Measurements from ENCODE around the gene FERMT3.
"Not testable (repeated sequence)": the region's sequence is repeated elsewhere in the genome, so short reads cannot be mapped to it uniquely, and the experiment has no call there.

FERMT3 gene

DNA sequence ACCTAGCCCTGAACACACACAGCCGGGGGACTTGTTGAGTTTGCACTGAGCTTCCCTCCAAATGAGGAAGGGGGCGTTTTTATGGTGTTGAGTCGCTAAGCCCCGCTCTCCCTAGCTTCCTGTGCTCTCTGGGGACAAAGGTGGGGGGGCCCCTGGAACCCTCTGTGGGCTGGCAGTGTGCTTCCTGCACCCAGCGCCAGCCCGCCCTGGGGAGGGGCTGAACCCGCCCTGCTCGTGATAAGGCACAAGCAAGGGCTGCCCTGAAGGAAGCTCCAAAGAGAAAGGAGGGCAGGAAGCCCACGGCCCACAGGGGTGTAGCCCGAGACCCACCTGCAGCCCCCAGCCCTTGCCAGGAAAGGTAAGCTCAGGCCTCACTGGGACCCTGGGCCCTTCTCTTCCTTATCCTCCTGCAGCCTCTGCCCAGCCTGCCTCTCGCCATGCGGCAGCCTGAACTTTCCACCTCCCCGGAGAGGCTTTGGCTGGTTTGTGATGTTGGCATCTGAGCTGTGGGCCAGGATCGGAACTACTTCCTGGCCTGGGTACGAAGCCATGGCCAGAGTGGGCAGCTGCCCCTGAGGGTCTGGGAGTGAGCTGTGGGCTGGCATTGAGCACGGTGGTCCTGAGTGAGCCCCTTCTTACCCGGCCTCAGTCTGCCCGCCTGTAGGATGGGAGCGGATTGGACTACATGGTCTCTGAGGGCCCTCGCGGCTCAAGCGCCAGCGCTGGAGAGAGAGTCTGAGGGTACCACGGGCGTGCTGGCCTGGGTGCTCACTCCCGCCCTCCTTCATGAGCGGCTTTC is at the start of gene FERMT3:
TSS of gene FERMT3 (plus strand) at position 265 of the 799 bp plus-strand sequence. CDS start 644 bp downstream, outside the sequence.
- peak; percentile 78 to 82 for DNase-seq

DNA sequence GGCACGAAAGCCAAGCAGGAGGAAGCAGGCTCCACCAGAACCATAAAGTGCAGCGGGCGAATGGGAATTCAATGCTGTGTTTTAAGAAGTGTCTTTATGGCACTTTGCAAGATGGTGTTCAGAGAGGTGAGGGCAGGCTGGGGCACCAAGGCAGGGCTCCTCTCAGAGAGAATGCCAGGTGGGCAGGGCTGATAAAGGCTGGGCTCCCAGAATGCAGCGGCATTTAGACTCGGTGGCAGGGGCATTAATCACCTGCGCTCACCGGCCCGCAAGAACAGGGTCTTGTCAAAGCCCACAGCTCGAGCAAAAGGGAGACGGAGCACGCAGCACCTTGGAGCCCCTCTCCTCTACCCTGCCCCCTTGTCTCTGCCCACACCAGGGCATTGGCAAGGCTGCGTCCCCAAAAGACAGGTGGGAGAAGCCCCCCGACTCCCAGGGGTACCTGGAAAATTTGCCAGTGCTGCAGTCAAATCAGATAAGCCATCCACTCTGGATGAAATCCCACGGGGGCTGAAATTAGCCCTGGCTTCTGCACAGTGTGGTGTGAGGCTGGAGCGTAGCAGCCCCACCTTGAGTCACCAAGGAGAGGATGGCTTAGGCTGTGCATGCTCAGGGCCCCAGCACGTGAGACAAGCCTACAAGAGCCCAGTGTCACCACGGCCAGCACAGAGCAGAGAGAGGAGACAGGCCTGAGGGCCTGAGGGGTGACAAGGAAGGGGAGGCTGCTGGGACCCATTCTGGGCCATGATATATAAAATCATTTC is 48.7 kb upstream of the FERMT3 start:
- DNase-seq, result no peak

DNA sequence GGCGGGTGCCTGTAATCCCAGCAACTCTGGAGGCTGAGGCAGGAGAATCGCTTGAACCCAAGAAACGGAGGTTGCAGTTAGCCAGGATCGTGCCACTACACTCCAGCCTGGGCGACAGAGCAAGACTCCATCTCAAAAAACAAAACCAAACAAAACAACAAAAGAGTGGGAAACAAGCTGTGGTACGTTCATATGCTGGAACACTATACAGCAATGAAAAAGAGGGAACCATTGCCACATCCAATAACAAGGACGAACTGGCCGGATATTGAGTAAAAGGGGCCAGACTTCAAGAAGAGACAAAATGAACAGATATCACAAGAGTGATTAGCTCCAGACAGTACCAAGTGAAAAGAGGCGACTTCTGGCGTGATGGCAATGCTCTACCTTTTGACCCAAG is 45.5 kb upstream of the FERMT3 start:
- no peak for DNase-seq

DNA sequence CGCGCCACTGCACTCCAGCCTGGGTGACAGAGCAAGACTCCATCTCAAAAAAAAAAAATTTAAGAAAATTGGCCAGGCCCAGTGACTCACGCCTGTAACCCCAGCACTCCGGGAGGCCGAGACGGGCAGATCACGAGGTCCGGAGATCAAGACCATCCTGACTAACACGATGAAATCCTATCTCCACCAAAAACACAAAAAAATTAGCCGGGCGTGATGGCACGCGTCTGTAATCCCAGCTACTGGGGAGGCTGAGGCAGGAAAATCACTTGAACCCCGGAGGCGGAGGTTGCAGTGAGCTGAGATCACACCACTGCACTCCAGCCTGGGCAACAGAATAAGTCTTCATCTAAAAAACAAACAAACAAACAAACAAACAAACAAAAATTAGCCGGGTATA is 43.8 kb upstream of the FERMT3 start:
- not testable (repeated sequence) for DNase-seq

DNA sequence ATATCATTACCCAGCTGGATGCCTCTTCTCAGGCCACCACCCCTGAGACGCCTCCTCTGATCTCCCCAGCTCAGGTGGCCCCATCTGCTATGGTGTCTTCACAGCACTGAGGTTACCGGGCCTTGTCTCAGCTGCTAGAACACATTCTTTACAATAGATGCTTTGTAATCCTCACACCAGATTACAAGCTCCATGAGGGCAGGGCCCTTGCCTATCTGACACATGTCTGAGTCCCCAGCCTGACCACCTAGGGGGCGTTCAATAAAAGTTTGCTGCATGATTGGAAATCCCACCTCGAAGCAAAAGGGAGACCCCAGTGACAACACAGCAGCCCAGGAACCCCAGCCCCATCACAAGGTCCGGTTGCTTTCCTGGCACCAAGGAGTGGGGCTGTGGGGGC is 42.6 kb upstream of the FERMT3 start:
- DNase-seq, result no peak

DNA sequence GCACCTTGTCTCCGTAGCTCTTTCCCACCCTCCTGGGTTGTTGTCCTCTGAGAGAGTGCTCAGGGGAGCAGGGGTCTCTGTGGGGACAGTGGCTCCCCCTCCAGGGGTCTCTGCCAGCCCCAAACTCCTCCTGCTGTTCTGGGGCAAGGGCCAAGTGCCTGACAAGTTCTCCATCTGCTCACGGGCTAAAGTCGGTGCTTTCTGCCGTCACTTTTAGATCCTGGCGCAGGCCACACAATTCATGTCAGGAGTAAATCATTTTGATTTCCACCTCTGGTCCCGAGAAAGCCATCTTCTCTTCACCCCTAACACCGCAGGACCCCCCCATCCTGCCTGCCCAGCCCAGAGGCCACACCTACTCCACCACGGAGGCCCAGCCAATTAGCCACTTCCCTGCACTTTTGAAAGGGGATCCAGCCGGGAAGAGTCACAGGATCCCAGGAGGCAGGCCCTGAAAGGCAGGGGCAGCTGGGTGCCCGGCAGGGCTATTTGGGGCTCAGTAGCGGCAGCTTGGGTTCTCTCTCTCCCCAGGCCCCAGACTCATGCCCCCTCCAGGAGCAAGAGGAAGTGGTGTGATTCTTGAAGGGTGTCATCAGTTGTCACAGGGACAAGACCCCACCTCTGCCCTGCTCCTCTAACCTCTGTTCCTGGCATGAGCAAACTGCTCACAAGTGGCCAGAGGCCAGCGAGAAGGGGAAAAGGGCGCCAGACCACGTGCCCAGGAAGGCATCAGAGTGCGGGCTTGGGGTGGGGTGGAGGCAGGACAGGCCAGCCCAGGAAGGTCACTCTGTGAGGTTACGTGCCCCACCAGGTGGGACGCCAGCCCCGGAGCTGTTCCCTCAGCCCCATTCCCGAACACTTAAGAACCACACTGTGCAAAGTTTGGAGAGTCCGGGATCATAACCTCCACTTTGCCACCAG is 41.9 kb upstream of the FERMT3 start:
- no peak for DNase-seq

DNA sequence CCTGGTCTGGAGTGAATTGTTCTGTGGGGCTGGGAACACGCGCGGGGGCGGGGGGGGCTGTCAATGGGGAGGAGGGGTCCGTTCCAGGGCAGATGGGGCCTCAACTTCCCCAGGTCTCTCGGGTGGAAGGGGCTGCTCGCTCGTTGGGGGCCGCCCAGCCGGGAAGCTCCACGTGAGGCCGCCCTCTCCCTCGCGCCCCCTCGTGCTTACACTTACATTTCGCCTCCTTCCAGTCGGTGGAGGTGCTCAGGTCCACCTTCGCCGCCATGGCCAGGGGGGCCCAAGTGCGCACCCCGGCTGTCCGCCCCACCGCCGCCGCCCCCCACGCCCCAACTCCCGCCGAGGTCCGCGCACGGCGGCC is 41.1 kb upstream of the FERMT3 start:
- DNase-seq, result peak; percentile 27 to 33

DNA sequence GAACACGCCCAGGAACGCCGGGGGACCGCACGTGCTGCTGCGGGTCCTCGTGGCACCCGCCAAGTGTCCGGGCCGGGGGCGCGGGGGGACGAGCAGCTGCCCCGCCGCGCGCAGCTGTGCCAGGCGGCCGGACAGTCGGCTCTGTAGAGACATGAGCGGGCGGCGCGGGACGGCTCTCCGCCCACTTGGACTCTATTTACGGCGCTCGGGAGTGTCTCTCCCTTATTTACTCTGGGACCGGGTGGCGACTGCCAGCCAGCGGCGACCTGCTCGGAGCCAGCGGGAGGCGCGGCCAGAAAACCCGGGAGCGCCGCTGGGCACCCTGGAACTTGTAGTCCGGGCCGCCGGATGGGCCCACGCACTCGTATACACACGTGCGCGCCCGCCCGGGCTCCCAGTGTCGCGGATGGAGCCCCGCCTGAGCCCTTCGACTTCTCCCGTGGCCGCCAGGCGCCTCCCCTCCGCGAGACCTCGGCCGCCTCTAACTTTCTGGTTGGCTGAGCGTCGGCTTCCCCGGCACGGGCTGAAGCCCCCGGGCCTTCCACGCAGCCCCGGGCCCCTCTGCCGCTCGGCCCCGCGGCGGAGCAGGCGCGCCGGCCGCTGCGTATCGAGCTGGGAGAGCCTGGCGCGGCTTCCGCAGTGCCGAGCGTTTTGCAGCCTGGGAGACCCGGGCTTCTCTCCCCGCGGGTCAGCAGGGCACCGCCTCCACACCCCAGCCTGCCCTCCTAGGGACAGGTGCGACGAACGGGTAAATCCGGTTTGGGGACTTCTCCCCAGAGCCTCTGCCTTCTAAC is 40.5 kb upstream of the FERMT3 start, which contains the start of gene MACROD1:
TSS of gene MACROD1 (minus strand) at position 272 of the 794 bp plus-strand sequence. CDS start at position 153, 119 bp downstream.
- DNase-seq, result peak; percentile 84 to 85

DNA sequence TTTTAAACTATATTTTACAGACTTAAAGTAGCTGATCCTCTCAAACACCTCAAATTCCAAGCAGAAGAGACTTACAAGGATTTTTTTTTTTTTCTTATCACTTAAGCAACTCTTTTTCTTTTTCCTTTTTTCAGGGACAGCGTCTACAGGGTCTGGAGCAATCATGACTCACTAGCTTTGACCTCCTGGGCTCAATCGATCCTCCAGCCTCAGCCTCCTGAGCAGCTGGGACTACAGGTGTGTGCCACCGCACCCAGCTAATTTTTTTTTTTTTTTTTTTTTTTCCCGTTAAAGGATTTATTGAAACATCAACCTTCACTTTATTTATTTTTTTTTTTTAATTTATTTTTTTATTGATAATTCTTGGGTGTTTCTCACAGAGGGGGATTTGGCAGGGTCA is 36.1 kb upstream of the FERMT3 start:
- no peak for DNase-seq

DNA sequence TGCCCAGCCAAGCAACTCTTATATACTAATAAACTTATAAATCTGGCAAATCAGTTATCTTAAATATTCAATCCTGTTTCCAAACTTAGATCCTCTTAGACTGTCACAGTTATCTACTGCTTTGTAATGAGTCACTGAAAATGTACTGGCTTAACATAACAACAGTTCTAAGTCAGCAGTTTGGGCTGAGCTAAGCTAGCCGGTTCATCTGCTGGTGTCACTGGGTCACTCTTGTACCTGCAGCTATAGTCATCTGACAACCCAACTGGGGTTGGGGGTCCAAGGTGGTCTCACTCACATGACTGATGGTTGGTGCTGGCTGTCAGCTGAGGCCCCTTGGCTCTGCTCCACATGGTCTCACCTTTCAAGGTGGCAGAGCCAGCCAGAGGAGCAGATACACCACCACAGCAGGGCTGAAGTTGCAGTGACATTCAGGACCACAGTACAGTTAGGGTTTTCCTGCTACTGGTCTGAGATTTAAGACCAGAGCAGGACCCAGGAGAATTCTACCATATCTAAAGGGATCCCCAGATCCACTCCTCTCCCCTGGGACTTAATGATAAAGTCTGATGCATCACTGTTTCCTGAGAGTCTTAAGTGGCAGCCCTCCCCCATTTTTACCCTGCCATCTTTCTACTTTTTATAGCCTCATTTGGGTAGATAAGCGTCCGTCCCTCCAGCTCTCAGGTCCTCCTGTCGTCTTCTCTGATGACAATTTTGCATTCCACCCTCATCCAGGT is 32.7 kb upstream of the FERMT3 start:
- DNase-seq, result no peak

DNA sequence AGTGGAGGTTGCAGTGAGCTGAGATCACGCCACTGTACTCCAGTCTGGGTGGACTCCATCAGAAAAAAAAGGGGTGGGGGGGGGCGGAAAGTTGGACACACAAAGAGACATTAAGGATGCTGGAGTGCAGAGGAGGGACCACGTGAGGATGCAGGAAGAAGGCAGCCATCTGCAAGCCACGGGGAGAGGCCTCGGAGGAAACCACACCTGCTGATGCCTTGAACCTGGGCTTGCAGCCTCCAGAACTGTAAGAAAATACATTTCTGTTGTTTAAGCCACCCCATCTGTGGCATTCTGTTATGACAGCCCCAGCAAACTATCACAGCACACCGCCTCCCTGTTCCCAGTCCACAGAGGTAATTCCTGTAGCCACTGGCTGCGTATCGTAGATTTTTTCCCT is 29.8 kb upstream of the FERMT3 start:
- DNase-seq, result no peak

DNA sequence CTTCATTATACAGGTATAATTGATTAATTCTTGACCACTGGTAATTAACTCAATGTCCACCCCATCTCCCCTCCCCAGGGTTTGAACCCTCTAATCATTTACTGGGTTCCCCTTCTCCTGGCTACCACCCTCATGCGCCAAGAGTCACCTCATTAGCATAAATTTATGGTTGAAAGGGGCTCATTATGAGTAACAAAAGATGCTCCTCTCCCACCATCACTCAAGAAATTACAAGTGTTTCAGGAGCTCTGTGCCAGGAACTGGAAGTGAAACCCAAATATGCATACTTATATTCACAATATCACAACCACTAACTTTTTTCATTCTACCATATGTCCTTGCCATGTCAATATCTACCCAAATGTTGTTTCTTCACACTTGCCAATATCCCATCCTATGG is 28.3 kb upstream of the FERMT3 start:
- DNase-seq, result no peak

DNA sequence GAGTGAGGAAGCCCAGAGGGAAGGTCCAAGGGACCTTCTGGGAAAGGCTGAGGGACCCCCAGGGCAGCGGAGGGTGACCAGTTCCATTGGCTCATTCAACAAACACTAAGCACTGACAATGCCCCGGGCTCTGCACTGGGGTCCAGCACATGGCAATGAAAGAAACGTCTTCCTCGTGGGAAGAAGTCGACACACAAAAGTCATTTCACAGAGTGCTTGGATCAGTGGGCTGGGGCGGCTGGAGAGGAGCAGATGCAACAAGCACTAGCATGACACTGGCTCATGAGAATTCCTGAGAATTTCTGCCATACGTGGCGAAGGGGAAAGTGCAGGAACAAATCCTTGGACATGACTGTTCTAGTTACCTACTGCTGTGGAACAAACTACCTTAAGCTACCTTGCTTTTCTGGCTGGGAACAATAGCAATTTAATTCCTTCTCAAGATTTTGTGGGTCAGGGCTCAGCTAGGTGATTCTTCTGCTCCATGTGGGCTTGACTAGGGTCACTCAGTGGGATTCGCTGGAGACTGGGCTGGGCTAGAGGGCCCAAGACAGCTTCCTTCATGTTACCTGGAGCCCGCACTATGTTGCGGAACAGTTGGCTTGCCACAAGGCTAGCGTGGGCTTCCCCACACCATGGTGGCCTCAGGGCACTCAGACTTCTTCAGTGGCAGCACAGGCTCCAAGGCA is 27.4 kb upstream of the FERMT3 start:
- DNase-seq, result no peak

DNA sequence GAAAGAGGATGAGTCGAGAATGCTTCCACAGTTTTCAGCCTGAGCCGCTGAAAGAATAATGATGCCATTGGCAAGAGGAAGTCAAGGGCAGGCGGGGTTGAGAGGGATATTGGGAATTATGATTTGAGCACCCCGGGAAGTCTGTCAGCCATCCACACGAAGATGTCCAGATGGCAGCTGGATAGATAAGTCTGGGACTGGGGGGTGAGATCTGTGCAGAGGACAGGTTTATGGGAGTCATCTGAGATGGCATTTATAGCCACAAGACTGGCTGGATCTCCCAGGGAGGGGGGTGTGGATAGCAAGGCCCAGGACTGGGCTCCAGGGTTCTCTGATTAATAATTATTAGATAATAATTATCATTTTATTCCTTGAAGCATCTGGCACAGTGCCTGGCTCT is 25.6 kb upstream of the FERMT3 start:
- no peak for DNase-seq

DNA sequence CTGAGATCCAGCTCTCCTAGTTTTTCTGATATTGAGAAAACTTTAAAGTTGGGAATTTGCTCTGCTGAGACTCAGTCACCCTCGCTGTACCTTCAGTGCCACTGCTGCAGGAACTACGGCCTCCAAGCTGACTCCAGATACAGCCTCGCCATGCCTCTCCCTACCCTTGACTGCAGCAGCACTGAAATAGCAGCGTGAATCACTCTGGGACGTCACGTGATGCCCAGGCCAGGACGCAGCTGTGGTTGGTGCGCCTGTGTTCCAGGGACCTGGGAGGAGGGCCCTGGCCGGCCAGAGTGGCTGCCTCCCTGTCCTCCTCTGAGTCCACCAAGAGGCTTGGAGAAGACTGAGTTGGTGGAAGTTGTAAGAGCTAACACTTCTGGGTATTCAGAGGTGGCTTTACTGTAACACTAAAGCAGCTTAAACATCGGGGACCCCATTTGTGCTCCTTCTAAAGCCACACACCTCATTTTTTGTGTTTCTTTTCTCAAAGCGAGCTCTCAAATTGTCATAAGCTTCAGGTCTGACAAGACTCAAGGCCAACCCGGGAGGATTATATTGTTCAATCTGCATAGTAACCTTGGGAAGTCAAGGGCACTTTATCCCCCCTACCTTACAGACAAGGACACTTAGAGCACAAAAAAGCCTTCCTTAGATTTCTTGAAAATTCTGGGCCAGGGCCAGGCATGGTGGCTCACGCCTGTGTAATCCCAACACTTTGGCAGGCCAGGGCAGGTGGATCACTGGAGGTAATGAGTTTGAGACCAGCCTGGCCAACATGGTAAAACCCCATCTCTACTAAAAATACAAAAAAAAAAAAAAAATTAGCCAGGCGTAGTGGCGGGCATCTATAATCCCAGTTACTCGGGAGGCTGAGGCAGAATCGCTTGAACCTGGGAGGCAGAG is 24.8 kb upstream of the FERMT3 start:
- DNase-seq, result peak; percentile 32 to 35

DNA sequence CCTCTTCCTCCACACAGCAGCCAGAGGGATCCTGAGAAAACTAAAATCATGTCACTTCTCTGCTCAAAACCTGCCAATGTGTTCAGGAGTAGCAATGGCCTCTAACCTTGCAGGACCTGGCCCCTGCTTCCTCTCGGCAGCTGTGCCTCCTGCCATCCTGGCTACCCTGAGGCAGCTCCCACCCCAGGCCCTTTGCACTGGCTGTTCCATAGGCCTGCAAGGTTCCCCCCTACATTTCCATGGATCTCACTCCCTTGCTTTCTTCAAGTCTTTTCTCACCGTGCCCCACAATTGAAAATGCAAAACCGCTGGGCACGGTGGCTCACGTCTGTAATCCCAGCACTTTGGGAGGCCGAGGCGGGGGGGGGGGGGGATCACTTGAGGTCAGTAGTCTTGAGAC is 22.6 kb upstream of the FERMT3 start:
- no peak for DNase-seq

DNA sequence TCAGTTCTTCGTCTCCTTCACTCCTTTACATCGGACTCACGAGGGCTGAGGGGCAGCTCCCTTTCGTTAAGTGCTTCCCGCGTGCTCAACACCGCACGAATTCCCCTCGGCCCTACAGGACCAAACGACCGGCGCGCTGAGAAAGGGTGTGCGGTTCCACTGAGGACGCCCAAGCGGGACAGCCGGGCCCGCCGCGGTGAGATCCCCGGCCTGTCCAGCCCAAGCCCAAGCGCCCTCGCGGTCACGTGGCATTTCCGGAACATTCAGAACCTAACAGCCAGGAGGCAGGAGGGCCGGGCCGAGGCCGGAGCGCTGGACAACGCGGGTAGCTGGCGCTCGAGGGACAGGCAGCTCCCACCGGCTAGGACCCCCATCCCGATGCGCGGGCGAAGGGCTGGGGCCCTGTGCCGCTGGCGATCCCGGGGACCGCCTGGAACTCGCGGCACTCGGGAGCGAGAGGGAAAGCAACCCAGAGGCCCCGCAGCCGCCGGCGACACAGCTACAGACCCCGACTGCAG is 21.3 kb upstream of the FERMT3 start:
- DNase-seq, result no peak

DNA sequence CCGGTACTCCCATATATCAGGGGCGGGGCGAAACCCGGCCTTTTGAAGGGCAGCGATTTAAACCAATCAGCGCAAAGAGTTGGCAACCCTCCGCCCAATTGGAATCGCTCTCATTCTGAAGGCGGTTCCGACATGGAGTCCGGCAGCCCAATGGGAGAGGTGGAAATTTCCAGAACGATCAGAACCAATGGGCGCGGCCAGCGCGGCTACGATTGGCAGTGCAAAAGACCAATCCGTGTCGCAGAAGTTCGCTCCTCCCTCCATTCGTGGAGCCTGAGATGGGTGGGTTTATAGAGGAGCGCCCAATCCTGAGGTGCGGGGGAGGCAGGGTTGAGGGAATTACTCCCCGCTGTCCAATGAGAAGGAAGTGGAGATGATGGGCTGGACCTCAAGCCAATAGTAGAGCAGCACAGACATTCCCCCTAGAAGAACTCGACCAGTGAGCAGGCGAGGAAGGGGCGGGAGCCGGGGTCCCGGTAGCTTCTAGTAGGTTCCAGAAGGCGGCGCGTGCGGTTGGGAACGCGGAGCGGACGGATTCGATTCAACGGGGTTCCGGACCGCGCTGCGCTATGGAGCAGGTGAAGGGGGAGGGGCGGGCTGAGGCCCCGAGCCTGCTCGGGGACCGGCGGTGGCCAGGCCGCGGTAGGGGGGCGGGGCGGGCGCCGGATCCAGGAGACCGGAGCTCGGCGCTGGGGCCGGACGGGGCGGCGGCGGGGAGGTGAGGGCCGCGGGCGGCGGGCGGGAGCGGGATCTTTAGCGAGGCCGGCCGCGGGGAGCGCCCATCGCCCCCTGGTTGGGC is 20.6 kb upstream of the FERMT3 start, which contains the start of gene STIP1:
TSS of gene STIP1 (plus strand) at position 479 of the 799 bp plus-strand sequence. CDS start at position 570, 91 bp downstream.
- DNase-seq, result peak; percentile 97 to 99
